Fibroblast of skin of left biceps (primary cell): ENCODE data around the gene ACO1.

Source experiments
- DNase-seq, 2 experiments: peaks; one replicate each; pipeline ENCODE4 v3.0.0-alpha.2; 2013; ENCODE audit warnings: low read depth in 2 of 2

The ACO1 gene

DNA sequence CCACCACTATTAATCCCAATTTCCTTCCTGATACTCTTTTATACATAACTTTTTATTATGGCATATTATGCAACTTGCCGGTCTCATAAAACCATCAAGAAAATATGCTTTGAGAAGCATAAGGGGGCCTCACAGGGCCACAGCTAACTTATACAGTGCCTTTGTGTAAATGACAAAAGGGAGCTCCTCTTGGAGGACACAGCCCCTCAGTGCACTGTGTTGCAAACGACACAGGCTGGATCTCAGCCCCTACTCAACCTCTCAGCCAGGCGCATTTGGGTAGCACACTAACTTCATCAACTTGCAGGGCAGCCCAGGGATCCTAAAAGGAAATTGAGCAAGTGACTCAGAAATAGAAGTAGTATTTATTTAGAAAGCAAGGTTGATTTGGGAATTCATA, 106.2 kb downstream of the ACO1 start:
- DNase-seq = no peak

- DNase-seq = no peak
These were observed 113.5 kb downstream of the ACO1 start for GRCh38 chr9:32497921-32498320.

- DNase-seq = no peak
These were observed 116.3 kb downstream of the ACO1 start for GRCh38 chr9:32500768-32501167.

DNA sequence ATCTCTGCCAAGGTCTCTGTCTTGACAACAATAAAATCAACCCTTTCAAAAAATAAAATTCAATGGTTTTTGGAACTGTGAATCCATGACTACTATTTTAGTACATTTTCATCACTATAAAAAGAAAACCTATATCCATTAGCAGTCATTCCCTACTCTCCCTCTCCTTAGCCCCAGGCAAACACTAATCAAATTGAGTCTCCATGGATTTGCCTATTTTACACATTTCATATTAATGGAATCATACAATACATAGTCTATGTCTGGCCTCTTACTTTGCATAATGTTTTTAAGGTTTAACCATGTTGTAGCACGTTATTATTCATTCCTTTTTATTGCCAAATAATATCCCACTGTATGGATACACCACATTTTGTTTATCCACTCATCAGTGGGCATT, 117.4 kb downstream of the ACO1 start:
- DNase-seq = no peak

- peak in 1 of 2 experiments; percentile 11 for DNase-seq
These were observed 118.0 kb downstream of the ACO1 start for GRCh38 chr9:32502464-32502863.

GRCh38 chr9:32503008-32503407, 118.6 kb downstream of the ACO1 start:
- no peak for DNase-seq
